HG02981 (cell line): ENCODE data around the gene WNT7B.

Experiments
- ATAC-seq: cut with Tn5 transposase; IDR thresholded peaks from one replicate; pipeline ENCODE4 v1.9.1; 2021; ENCODE audit warnings: mild to moderate bottlenecking, moderate library complexity; ENCODE audit not compliant: unreplicated experiment

Gene WNT7B

DNA sequence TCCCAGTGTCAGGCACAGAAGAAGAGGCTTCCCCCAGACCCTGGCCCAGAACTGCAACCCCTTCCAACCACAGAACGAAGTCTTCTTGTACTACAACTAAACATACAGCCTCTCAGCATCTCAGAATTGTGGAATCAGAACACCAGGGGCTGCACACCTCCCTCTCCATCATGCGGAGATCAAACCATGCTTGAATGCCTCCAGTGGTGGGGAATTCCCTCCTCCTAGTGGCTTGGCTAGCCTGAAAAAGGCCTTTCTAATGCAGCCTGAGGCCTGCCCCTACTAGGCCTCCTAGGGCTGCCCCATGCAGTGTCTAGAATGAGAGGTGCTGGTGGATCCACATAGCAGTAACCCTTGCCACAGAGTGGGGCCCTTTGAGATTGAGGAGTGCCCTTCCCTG lies 62.7 kb downstream of the WNT7B start:
- ATAC-seq: no peak

DNA sequence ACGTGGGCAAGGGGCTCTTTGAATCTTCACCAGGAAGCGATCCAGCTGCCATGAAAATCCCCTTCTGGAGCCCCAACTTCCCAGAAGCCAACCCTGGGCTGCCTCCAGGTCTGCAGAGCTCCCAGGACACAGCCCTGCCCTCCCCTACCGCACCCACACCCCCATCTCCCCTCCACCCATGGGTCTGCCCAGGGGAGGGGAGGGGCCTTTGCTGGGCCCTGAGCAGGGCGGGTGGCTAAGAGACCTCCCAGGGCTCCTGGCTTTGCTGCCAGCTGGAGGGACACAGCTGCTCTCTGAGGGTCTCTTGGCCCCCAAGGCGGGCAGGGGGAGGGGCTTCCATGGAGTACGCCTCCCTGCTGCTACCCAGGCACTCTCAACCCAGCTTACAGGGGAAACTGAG lies 64.1 kb downstream of the WNT7B start:
- no peak for ATAC-seq

DNA sequence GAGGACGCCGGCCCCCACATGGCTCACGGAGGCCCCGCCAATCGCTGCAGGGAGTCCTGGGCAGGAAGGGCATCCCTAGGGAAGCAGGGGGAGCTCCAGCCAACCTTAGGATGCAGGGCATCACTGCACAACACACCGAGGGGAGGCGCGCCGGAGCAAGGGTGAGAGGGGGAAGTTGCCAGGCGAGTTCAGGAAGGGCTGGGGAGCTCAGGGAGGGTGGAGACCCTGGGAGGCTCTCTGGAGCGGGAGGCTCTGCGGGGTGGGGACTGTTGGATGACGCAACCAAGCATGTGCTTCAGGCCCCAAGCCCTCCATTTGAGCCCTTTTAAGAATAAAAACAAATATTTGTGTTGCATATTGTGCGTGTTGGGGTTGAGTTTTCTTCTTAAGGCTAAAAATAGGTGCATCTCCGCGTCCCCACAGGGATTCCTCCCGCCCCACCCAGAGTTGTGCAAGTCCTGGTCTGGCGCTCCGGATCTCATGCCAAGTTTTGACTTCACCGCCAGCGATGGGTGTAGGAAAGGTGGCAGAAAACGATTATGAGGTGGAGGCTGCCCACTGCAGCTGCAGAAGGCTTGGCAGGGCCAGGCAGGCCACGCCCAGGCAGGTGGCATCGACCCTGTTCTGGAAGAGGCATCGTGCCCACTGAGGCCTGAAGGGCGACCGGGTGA lies 65.2 kb downstream of the WNT7B start:
- no peak for ATAC-seq

DNA sequence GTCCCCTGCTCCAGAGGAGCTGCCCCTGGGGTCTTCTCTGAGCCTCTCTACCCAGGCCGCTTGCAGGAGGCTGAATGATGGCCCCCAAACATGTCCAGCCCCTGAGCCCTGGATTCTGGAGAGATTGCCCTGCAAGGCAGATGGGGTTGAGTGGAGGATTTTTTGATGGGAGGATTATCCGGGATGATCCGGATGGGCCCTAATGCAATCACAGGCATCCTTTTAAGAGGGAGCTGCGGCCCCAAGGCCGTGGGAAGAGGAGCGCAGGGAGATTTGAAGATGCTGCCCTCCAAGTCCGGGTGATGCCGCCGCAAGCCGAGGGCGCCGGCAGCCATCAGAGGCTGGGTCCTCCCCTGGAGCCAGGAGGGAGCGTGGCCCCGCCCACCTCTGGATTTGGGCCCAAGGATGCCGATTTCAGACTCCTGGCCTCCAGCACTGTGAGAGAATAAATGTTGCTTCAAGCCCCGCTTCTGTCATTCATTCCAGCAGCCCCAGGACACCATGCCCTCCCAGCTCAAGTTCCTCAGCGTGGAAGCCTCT lies 66.0 kb downstream of the WNT7B start:
- no peak for ATAC-seq

DNA sequence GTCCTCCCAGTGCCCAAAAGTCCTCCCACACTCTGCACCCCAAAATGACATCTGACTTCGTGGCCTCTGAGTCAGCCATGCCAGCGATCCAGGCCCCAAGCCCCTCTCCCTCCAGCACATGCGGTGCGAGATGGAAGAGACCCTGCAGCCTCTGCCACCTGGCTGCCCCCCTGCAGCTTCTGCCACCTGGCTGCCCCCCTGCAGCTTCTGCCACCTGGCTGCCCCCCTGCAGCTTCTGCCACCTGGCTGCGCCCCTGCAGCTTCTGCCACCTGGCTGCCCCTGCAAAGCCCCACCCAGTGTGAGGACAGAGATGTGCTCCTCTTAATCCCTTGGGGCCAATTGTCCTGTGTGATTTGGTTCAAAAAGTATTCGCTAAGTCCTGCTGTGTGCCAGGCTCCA lies 68.0 kb downstream of the WNT7B start:
- ATAC-seq: no peak

- no peak for ATAC-seq
Observed at GRCh38 chr22:45907996-45908395, 69.0 kb downstream of the WNT7B start.

DNA sequence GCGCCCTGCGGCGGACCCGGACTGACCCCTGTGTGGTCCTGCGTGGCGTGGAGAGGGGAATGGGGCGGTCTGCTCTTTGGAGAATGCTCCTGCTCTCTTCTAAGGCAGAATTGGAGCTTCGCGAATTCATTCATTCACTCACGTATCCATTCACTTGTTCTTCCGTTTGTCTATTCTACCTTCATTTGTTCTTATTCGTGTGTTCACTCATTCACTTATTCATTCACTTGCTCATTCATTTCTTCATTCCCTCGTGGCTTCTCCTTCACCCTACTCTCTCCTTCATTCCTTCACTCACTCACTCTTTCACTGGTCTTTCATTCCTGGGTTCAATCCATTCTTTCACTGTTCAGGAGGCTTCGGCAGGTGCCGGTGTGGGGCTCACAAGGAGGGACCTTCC lies 69.6 kb downstream of the WNT7B start:
- no peak for ATAC-seq

DNA sequence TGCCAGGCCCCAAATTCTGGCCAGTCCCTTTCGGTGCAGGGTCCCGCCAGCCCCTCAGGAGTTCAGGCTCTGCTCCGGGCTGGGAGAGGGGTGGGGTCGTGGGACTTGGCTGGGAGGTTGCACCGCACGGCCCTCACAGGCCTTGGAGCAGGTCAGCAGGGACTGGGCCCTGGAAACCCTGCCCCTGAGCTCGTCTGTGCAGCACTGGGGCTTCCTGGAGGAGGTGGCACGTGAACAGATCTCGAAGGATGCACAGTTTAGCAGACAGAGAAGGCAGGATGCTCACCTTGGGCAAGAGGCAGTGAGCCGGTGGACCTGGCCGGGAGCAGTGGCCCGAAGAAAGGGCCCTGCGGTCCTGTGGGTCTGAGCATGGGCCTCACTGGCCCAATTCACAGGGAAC lies 70.0 kb downstream of the WNT7B start:
- ATAC-seq: no peak

- ATAC-seq: no peak
Observed at GRCh38 chr22:45905924-45906865, 70.8 kb downstream of the WNT7B start.

DNA sequence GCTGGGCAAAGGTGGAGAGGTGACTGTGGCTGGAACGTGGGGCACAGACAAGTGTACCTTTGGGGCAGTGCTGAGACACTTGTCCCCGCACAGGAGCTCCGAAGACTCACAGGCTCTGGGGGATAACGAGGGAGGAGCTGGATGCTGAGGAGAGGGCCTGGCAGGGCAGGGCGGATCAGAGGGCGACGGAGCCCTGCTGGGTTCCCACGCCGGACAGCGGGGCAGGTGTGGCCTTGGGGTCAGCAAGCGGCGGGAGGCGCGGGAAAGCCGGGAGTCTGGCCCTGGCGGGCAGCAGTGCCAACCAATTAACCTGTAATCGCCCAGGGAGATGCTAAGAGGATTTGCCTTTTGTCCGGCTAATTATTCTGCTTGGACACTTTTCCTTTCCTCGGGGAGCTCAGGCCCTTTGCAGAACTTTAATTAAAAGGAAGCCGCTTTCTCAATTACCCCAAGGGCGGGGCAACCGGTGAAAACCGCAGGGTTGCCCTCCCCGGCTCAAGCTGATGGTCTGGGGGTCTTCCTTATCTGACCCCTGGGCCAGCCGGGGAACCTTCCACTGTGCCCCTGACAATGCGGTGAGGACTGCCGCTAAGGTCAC lies 71.5 kb downstream of the WNT7B start:
- ATAC-seq: no peak

DNA sequence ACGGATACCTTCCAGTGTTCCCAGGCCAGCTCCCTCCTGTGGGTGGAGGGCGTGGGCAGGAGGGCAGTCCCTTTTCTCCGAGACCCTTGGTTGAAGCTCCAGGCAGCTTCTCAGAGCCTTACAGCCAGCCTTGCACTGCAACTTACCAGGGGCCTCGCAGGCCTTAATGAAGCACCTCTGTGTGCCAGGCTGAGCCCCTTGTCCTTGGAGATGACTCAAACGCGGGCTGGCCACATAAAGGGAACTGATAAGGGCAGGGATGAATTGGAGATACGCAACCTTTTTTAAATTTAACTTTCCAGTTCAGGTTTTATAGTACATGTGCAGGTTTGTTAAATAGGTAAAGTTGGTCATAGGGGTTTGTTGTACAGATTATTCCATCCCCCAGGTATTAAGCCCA lies 72.7 kb downstream of the WNT7B start:
- ATAC-seq: no peak

- ATAC-seq: no peak
Observed at GRCh38 chr22:45903355-45904135, 73.4 kb downstream of the WNT7B start.

DNA sequence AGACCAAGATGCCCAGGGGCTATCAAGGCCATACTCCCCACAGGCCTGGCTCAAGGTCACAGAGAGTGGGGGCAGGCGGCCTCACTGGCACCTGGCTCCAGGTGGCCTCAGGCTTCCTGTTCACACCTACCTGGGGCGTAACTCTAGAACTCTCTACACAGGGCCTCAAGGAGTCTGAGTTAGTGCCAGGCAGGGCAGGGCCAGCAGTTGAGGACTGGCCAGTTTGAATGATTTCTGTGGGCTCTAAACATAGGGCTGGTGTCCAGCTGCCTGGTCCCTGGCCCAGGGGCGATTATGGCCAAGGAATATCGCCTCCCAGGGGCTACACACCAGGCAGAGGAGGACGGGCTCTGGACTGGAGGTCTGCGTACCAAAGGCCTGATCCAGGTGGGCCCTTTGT lies 79.2 kb downstream of the WNT7B start:
- no peak for ATAC-seq

- no peak for ATAC-seq
Observed at GRCh38 chr22:45896964-45897538, 79.9 kb downstream of the WNT7B start.

GRCh38 chr22:45896153-45896951 lies 80.6 kb downstream of the WNT7B start:
- ATAC-seq: no peak

DNA sequence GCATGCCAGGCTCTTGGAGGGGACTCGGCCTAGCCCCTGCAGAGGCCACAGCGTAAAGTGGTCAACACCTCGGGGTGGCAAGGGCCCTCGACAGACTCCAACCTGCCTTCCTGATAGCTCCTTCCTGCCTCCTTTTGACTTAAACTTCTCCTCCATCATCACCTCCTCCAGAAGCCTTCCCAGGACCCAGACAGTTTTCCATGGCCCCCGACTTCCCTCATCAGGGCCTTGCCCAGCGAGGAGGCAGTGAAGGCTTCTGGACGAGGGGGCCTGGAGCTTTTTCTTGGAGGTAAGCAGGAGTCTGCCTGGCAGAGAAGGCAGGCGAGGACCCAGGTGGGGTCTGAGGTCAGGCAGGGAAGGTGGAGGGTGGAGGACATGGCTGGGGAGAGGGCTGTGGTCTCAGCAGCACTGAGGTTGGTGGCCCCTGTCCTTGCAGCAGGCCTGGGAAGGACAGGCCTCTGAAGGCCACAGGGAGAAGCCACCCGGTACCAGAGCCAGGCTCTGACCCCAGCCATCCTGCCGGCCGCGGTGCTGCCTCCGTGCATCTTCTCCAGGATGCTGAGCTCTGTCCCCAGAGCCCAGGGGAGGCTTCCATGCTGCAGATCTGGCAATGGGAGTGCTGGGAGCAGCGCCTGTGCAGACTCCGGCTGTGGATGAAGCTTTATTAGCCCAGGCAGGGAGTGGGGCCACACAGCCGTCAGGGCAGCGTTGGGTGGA lies 81.4 kb downstream of the WNT7B start:
- ATAC-seq: no peak

GRCh38 chr22:45893516-45893915 lies 83.4 kb downstream of the WNT7B start:
- ATAC-seq: no peak

DNA sequence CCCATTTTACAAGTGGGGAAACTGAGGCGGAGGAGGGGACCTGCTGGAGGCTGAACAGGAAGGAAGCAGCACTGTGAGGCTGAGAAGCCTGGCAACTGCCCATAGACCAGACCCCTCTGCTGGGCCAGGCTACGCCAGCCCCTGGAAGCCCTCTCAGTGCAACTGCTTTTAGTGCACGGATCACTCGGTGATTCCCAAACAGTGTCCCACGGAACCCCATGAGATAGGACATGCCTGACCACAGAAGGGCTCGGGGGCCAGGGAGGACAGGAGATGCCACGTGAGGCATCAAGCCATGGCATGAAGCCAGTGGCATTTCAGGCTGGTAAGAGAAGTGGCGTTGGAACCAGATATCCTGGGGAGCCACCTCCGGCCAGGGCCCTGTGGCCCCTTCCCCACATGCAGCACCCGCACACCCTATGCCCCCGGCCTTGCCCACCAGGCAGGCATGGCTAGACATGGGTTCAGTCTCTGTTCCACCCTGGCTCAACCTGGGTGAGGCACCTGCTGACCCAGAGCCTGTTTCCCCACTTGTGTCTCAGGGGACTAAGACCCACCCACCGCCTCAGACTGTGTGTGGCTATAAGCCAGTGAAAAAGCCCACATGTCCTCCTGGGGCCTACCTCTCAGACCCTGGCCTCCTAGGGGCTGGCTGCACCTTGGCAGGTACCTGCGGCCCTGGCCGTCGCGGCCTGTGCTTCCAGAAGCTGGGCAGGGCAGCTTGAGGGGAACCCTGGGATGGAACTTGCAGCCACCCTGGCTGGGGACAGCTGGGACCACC lies 84.1 kb downstream of the WNT7B start:
- ATAC-seq: no peak
